Epithelial cell of esophagus (primary cell): Measurements from ENCODE around the gene DNAJC5.
"Not testable (repeated sequence)": the region's sequence is repeated elsewhere in the genome, so short reads cannot be mapped to it uniquely, and the experiment has no call there.

Source experiments
- DNase-seq: peaks from one replicate; pipeline ENCODE4 v3.0.0; 2010; ENCODE audit warnings: low read depth
- H3K4me3 ChIP-seq: 2 replicates; pipeline ENCODE4 v1.5.1; 2011; ENCODE audit warnings: mild to moderate bottlenecking, low read length, control low read depth
- TF ChIP-seq, protein P1 (sequence below): IDR thresholded peaks from 2 replicates; pipeline ENCODE4 v1.5.1; 2011; ENCODE audit warnings: low read depth, mild to moderate bottlenecking, low read length, control low read depth, inconsistent platforms; ENCODE audit not compliant: insufficient read depth; ENCODE audit errors: missing control alignments

DNAJC5 gene

GRCh38 chr20:63911176-63911575, 16.2 kb downstream of the DNAJC5 start:
- DNase-seq = peak; percentile 95
- H3K4me3 ChIP-seq = no peak overlapping the region
- TF ChIP-seq, protein P1, sequence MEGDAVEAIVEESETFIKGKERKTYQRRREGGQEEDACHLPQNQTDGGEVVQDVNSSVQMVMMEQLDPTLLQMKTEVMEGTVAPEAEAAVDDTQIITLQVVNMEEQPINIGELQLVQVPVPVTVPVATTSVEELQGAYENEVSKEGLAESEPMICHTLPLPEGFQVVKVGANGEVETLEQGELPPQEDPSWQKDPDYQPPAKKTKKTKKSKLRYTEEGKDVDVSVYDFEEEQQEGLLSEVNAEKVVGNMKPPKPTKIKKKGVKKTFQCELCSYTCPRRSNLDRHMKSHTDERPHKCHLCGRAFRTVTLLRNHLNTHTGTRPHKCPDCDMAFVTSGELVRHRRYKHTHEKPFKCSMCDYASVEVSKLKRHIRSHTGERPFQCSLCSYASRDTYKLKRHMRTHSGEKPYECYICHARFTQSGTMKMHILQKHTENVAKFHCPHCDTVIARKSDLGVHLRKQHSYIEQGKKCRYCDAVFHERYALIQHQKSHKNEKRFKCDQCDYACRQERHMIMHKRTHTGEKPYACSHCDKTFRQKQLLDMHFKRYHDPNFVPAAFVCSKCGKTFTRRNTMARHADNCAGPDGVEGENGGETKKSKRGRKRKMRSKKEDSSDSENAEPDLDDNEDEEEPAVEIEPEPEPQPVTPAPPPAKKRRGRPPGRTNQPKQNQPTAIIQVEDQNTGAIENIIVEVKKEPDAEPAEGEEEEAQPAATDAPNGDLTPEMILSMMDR = no peak

- DNase-seq = no peak
- no peak overlapping the region for H3K4me3 ChIP-seq
- TF ChIP-seq, protein P1 = no peak
Measured at GRCh38 chr20:63913768-63914167, 18.8 kb downstream of the DNAJC5 start.

DNA sequence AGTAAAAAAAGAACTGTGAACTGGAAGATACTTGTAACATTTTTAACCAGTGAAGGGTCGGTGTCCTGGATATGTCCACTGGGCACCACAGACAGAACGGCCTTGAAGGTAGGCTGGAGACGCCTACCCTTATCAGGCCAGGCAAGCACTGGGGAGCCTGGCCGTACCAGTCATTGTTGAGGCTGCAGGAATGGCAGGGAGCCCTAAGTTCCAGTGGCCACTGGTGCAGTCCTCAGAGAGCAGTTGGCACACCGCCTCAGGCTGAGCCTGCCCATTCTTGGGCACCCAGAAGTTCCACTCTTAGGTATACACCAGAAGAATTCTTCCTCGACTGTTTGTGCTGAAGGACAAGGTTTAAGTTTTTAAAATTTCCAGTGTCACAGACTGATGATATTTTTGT, 20.5 kb downstream of the DNAJC5 start:
- TF ChIP-seq, protein P1 = no peak
- H3K4me3 ChIP-seq = no peak overlapping the region
- no peak for DNase-seq

- not testable (repeated sequence) for H3K4me3 ChIP-seq, DNase-seq
Measured at GRCh38 chr20:63916371-63916939, 21.5 kb downstream of the DNAJC5 start.

GRCh38 chr20:63917811-63918210, 22.9 kb downstream of the DNAJC5 start:
- DNase-seq = no peak
- TF ChIP-seq, protein P1 = no peak

DNA sequence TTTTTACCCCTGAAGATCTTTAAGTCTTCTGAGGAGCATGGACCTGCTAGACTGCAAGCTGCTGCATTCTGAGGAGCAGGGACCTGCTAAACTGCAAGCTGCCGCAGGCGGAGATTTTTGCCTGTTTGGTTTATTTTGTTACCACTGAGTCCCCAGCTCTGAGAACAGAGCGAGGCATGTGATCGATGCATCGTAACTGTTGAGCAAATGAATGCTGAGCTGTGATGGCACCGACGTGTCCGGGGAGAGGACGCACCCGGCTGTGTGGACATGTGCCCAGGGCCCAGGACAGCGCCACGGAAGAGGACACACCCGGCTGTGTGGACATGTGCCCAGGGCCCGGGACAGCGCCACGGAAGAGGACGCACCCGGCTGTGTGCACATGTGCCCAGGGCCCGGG, 24.2 kb downstream of the DNAJC5 start:
- no peak overlapping the region for H3K4me3 ChIP-seq
- TF ChIP-seq, protein P1 = no peak

More at GRCh38 chr20:63917811-63918210, 22.9 kb downstream of the DNAJC5 start:
- no peak overlapping the region for H3K4me3 ChIP-seq

GRCh38 chr20:63920226-63920625, 25.3 kb downstream of the DNAJC5 start:
- no peak for DNase-seq
- no peak overlapping the region for H3K4me3 ChIP-seq
- TF ChIP-seq, protein P1 = no peak

More for the DNA sequence above, 24.2 kb downstream of the DNAJC5 start:
- no peak for DNase-seq

- no peak overlapping the region for H3K4me3 ChIP-seq
- no peak for DNase-seq
- TF ChIP-seq, protein P1 = no peak
Measured at GRCh38 chr20:63923651-63924050, 28.7 kb downstream of the DNAJC5 start.
